HEK293T (cell line): ENCODE data around the gene TTLL9.

ENCODE experiments used
- FOXM1 ChIP-seq: fragments of 450-650 bp; IDR thresholded peaks from 2 replicates; pipeline ENCODE4 v1.6.1; 2017; ENCODE audit warnings: mild to moderate bottlenecking, borderline replicate concordance
- TARDBP ChIP-seq: fragments of 450-650 bp; IDR thresholded peaks from 2 replicates; pipeline ENCODE4 v1.6.1; 2016

GRCh38 chr20:31937820-31938219 lies 67.4 kb downstream of the TTLL9 start:
- TF ChIP-seq TARDBP (no peak), FOXM1 (no peak)
